Common myeloid progenitor, CD34-positive (primary cell): ENCODE measurements around the gene PLD4.
"Not testable (repeated sequence)": the region's sequence is repeated elsewhere in the genome, so short reads cannot be mapped to it uniquely, and the experiment has no call there.

Experiments used
- CTCF ChIA-PET: fragments of 350-600 bp; sonication (Branson Sonifier 250); formaldehyde crosslinking; loops from one replicate; lab custom pipeline; 2021; ENCODE audit warnings: antibody characterized with exemption; lab: Charles Lee
- POLR2A ChIA-PET: fragments of 350-600 bp; sonication (Branson Sonifier 250); formaldehyde crosslinking; loops from one replicate; lab custom pipeline; 2021; ENCODE audit warnings: antibody characterized with exemption; lab: Charles Lee
- DNase-seq, 3 donors: peaks; one replicate each; pipeline versions ENCODE4 v3.0.0 to v3.0.0-alpha.2; 2013
- H3K27ac ChIP-seq, 2 experiments: 1 replicate in 1 of 2; 2 replicates in 1 of 2; pipeline ENCODE4 v1.7.0; 2013; ENCODE audit warnings: inconsistent platforms in 2 of 2, low read length in 2 of 2, mild to moderate bottlenecking in 2 of 2, low read depth in 1 of 2, moderate library complexity in 1 of 2; ENCODE audit not compliant: severe bottlenecking in 2 of 2, insufficient read depth in 1 of 2, poor library complexity in 1 of 2
- H3K27me3 ChIP-seq, 5 experiments: replicated peaks in 2 of 5; 1 replicate in 3 of 5; 2 replicates in 2 of 5; pipeline versions ENCODE4 v1.6.1 to v1.7.0; 2013; ENCODE audit warnings: low read length in 4 of 5, mild to moderate bottlenecking in 2 of 5, moderate library complexity in 2 of 5, inconsistent platforms in 1 of 5; ENCODE audit not compliant: insufficient read depth in 5 of 5, control insufficient read depth in 4 of 5
- H3K36me3 ChIP-seq, 4 experiments: 1 replicate in 2 of 4; 2 replicates in 2 of 4; pipeline versions ENCODE4 v1.6.1 to v1.7.0; 2013; ENCODE audit warnings: low read length in 3 of 4, control low read depth in 1 of 4, mild to moderate bottlenecking in 1 of 4; ENCODE audit not compliant: control insufficient read depth in 4 of 4, insufficient read depth in 4 of 4
- H3K4me1 ChIP-seq, 4 experiments: 1 replicate in 3 of 4; 2 replicates in 1 of 4; pipeline versions ENCODE4 v1.6.1 to v1.7.1; 2013; ENCODE audit warnings: low read length in 3 of 4, mild to moderate bottlenecking in 3 of 4, control low read depth in 1 of 4, inconsistent platforms in 1 of 4, moderate library complexity in 1 of 4; ENCODE audit not compliant: control insufficient read depth in 4 of 4, insufficient read depth in 4 of 4; ENCODE audit errors: control extremely low read depth in 1 of 4
- H3K4me3 ChIP-seq, 7 experiments: 1 replicate in 4 of 7; 2 replicates in 3 of 7; pipeline versions ENCODE4 v1.5.1 to v1.7.0; 2013; ENCODE audit warnings: mild to moderate bottlenecking in 7 of 7, low read length in 6 of 7, moderate library complexity in 6 of 7, inconsistent platforms in 2 of 7, low read depth in 2 of 7, control low read depth in 1 of 7; ENCODE audit not compliant: insufficient read depth in 4 of 7, control insufficient read depth in 1 of 7; ENCODE audit errors: extremely low read depth in 1 of 7
- H3K9me3 ChIP-seq, 5 experiments: 1 replicate in 4 of 5; 2 replicates in 1 of 5; pipeline versions ENCODE4 v1.6.1 to v1.7.1; 2013; ENCODE audit warnings: low read length in 4 of 5, mild to moderate bottlenecking in 2 of 5, inconsistent platforms in 1 of 5, low read depth in 1 of 5, moderate library complexity in 1 of 5; ENCODE audit not compliant: control insufficient read depth in 4 of 5, insufficient read depth in 2 of 5; ENCODE audit errors: control extremely low read depth in 1 of 5
- WGBS: methylation state at CpG from one replicate; pipeline ENCODE4 v1.1.5; 2013; ENCODE audit not compliant: insufficient coverage; 5-methylcytosine and 5-hydroxymethylcytosine counted together

The PLD4 gene

GRCh38 chr14:104904650-104905578, 19.8 kb upstream of the PLD4 start:
- CTCF ChIA-PET, result interaction anchor here (0.6 to 0.7 kb wide), 2 partner anchors 11 to 343 kb away, joined by 3 read pairs; no protein-coding TSS in a partner anchor
- Histone ChIP-seq H3K27me3 (peaks cover 0 to 38% (median 6%) of the 10 kb centered on the region in 5 experiments), H3K9me3 (peaks cover 0 to 17% (median 5%) of the 10 kb centered on the region in 5 experiments)
- H3K36me3 ChIP-seq, H3K27ac ChIP-seq, H3K4me1 ChIP-seq, POLR2A ChIA-PET, H3K4me3 ChIP-seq, DNase-seq: not testable (repeated sequence)
- 48% methylated on average over 26 of the region's 38 CpGs for WGBS

DNA sequence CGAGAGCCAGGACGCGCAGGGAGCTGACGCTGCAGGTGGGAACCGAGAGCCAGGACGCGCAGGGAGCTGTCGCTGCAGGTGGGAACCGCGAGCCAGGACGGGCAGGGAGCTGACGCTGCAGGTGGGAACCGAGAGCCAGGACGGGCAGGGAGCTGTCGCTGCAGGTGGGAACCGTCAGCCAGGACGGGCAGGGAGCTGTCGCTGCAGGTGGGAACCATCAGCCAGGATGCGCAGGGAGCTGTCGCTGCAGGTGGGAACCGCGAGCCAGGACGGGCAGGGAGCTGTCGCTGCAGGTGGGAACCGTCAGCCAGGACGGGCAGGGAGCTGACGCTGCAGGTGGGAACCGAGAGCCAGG, 19.1 kb upstream of the PLD4 start:
- POLR2A ChIA-PET, DNase-seq, H3K27ac ChIP-seq, H3K36me3 ChIP-seq, H3K4me3 ChIP-seq, H3K4me1 ChIP-seq: not testable (repeated sequence)
- H3K9me3 ChIP-seq, result peaks cover 0 to 17% (median 5%) of the 10 kb centered on the region in 5 experiments
- H3K27me3 ChIP-seq, result peaks cover 0 to 38% (median 6%) of the 10 kb centered on the region in 5 experiments
- WGBS, result 65% methylated on average over 14 of the region's 28 CpGs
- CTCF ChIA-PET, result interaction anchor here (0.6 kb wide), 2 partner anchors 12 to 80 kb away, joined by 3 read pairs; no protein-coding TSS in a partner anchor

- 44% methylated on average over 1 of the region's 1 CpG for WGBS
Observed at GRCh38 chr14:104908303-104908702, 16.4 kb upstream of the PLD4 start.

DNA sequence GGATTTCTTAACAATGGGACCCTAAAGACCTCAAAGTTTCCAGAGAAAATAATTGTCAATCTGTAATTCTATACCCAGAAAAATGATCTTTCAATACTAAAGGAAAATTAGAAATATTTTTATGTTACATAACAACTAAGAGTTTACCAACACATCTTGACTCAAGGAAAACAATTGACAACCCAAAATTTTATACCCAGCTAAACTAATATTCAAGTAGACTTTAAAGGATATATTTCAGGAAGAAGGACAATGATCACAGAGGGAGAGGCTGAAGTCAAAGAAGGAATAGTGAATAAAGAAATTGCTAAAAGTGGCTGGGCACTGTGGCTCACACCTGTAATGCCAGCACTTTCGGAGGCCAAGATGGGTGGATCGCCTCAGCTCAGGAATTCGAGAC, 12.6 kb upstream of the PLD4 start:
- Histone ChIP-seq H3K4me1 (no peaks in the 10 kb centered on the region), H3K4me3 (no peak overlapping the region), H3K27me3 (peaks cover 0 to 18% (median 2%) of the 10 kb centered on the region in 5 experiments), H3K36me3 (no peaks in the 10 kb centered on the region), H3K27ac (no peak overlapping the region), H3K9me3 (peaks cover 0 to 19% (median 6%) of the 10 kb centered on the region in 5 experiments)
- ChIA-PET POLR2A (interaction anchor here (0.7 kb wide), 1 partner anchor 10 kb away, joined by 3 read pairs; no protein-coding TSS in a partner anchor), CTCF (interaction anchor here (0.8 to 1.1 kb wide), 2 partner anchors 13 to 16 kb away, joined by 3 read pairs; partner anchors contain the start of gene PLD4)
- DNase-seq, result no peak
- WGBS, result no CpG with 5 or more reads among the region's 3 CpGs

More at GRCh38 chr14:104908303-104908702, 16.4 kb upstream of the PLD4 start:
- H3K9me3 ChIP-seq, result peaks cover 0 to 28% (median 10%) of the 10 kb centered on the region in 5 experiments
- DNase-seq, result no peak
- no peaks in the 10 kb centered on the region for H3K4me1 ChIP-seq
- H3K4me3 ChIP-seq, result no peak overlapping the region
- ChIA-PET POLR2A (no interaction called here), CTCF (interaction anchor here (1.9 kb wide), 1 partner anchor 12 kb away, joined by 10 read pairs; no protein-coding TSS in a partner anchor)
- H3K36me3 ChIP-seq, result no peaks in the 10 kb centered on the region
- H3K27me3 ChIP-seq, result peaks cover 0 to 37% (median 6%) of the 10 kb centered on the region in 5 experiments
- H3K27ac ChIP-seq, result no peak overlapping the region

- 99% methylated on average over 7 of the region's 7 CpGs for WGBS
- CTCF ChIA-PET, result interaction anchor here (1.1 kb wide), 1 partner anchor 11 kb away, joined by 3 read pairs; the partner anchor contains the start of gene PLD4
- Histone ChIP-seq H3K27ac (no peak overlapping the region), H3K9me3 (peaks cover 0 to 10% (median 4%) of the 10 kb centered on the region in 5 experiments), H3K4me1 (no peaks in the 10 kb centered on the region), H3K27me3 (peaks cover 0 to 9% (median 0%) of the 10 kb centered on the region in 5 experiments), H3K36me3 (no peaks in the 10 kb centered on the region), H3K4me3 (no peak overlapping the region)
- POLR2A ChIA-PET, result no interaction called here
- DNase-seq, result no peak
Observed at GRCh38 chr14:104913435-104913834, 11.2 kb upstream of the PLD4 start.

- H3K4me3 ChIP-seq, result no peak overlapping the region
- no peaks in the 10 kb centered on the region for H3K4me1 ChIP-seq
- ChIA-PET CTCF (no interaction called here), POLR2A (no interaction called here)
- H3K36me3 ChIP-seq, result no peaks in the 10 kb centered on the region
- 98% methylated on average over 7 of the region's 9 CpGs for WGBS
- H3K27ac ChIP-seq, result no peak overlapping the region
- no peak for DNase-seq
- peaks cover 0 to 3% (median 0%) of the 10 kb centered on the region in 5 experiments for H3K9me3 ChIP-seq
- H3K27me3 ChIP-seq, result peaks cover 0 to 8% (median 0%) of the 10 kb centered on the region in 5 experiments
Observed at GRCh38 chr14:104917116-104917515, 7.6 kb upstream of the PLD4 start.
